GM19023 (cell line): ENCODE results near the gene ACO2.
"Not testable (repeated sequence)": the region's sequence is repeated elsewhere in the genome, so short reads cannot be mapped to it uniquely, and the experiment has no call there.

Source experiments
- ATAC-seq: cut with Tn5 transposase; IDR thresholded peaks from one replicate; pipeline ENCODE4 v1.9.1; 2021; ENCODE audit warnings: mild to moderate bottlenecking, moderate library complexity; ENCODE audit not compliant: unreplicated experiment

Gene ACO2

GRCh38 chr22:41563051-41563711, 94.3 kb downstream of the ACO2 start:
- no peak for ATAC-seq

DNA sequence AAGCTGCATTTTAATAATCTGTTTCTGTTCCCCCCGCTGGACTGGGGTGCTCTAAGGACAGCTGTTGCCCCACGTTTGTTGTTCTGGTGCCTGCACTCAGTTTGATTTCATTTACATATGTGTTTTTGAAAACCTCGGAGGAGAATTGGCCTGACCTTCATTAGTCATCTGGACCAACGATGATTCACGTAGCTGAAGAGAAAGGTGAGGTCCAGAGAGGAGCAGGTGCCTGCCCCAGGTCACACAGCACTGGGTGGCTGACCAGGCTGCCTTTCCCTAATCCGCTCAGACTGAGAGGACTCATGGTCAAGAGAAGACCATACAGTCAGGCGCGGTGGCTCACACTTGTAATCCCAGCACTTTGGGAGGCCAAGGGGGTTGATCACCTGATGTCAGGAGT, 95.6 kb downstream of the ACO2 start:
- ATAC-seq, result no peak

GRCh38 chr22:41565403-41566054, 96.6 kb downstream of the ACO2 start:
- ATAC-seq, result no peak

DNA sequence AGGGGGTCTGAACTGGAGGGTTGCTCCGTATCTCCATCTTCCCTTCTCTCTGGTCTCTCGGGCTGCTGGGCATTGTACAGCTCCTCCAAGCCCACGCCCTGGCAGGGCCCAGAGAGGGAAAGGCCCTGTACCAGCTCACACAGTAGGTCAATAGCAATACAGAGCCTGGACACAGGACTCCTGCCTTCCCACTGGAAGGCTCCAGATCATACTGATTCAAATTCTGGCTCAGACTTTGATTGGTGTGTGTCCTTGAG, 98.5 kb downstream of the ACO2 start:
- ATAC-seq, result no peak

GRCh38 chr22:41568811-41569210, 99.9 kb downstream of the ACO2 start:
- ATAC-seq, result no peak

DNA sequence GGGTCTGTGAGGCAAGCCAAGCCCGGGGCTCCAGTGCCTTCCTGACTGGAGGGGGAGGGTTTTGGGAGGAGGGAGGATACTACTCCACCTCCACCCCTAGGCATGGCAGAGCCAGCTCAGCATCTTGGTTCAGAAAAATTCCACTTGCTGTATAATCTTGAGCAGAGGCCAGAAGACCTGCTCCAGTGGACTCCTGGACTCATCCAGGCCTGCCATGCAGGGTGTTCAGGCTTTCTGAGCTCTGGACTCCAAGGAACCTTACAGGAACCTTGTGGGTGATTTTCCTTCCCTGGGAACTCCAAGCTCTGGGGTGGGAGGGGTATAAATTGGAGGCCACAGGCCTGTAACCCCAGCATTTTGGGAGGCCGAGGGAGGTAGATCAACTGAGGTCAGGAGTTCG, 101.3 kb downstream of the ACO2 start:
- ATAC-seq, result no peak

GRCh38 chr22:41571786-41572185, 102.9 kb downstream of the ACO2 start:
- no peak for ATAC-seq

DNA sequence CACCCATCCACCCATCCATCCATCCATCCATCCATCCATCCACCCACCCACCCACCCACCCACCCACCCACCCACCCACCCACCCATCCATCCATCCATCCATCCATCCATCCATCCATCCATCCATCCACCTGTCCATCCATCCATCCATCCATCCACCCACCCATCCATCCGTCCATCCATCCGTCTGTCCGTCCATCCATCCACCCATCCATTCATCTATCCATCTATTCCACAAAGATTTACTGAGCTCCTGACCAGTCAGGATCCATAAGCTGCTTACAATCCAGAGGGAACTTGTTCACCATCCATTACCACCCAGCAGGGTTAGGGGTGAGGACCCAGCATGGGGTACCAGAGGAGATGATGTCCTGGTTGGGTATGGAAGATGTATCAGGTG, 103.4 kb downstream of the ACO2 start:
- ATAC-seq, result not testable (repeated sequence)

GRCh38 chr22:41573677-41574076, 104.8 kb downstream of the ACO2 start:
- ATAC-seq, result no peak

DNA sequence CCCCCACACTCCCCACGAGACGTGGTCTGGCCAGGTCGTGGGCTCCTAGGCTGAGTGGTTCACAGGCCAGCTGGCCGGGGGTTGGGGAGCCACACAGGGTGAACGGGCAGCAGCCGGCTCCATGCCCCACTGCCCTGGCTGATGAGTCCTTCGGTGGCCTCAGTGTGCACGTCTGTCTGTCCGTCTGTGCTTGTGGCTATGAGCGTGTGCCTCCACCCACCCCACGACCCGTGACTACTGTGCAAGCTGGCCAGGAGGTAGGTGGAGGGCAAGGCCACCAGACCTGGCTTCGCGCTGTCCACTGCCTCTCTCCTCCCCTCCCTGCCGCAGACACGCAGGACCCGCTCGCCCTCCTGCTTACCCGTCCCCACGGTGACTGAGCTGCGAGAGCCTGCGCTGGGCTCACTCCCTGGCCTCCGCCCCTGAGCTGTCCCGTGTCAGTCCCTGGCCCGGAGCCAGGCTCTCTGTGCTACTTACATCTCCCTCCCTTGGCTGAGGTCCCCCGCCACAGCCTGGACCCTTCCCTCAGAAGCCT, 106.0 kb downstream of the ACO2 start:
- no peak for ATAC-seq

- ATAC-seq, result no peak
These were observed 106.6 kb downstream of the ACO2 start for GRCh38 chr22:41575533-41575932.

DNA sequence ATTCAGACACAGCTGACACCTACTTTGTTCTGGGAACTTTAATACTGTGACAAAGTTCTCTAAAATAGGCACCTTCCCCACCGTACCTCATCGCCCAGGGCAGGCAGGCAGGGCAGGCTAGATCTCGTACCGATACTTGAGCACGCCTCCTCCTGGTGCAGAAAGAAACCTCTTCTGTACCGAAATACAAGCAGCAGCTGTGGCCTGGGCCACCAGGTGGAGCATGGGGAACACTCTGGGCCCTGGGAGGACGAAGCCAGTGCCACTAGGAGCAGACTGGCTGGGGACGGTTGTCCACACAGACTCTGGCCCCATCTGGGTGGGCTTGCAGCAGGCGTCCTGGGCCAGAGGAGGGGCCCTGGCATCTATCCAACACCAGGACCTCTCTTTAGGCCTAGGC, 108.0 kb downstream of the ACO2 start:
- no peak for ATAC-seq

- ATAC-seq, result no peak
These were observed 109.2 kb downstream of the ACO2 start for GRCh38 chr22:41578114-41578513.
